Caco-2 (cell line): ENCODE results near the gene DNALI1. TPM values are rescaled to one million over a fixed set of nuclear protein-coding genes. Genes with fewer than 3 reads are reported as not detected.

Experiments
- BruUV-seq: library from RNA; stranded (reverse); fragments of 400-500 nt; replicated peaks from 2 replicates; lab custom pipeline; 2021; lab: Mats Ljungman, UMichigan
- CTCF ChIA-PET: fragments of 300-600 bp; sonication (Branson Sonifier 250); formaldehyde crosslinking; loops from one replicate; lab custom pipeline; 2022; ENCODE audit warnings: antibody characterized with exemption; lab: Charles Lee
- POLR2A ChIA-PET: fragments of 300-600 bp; sonication (Branson Sonifier 250); formaldehyde crosslinking; loops from one replicate; lab custom pipeline; 2022; ENCODE audit warnings: antibody characterized with exemption; lab: Charles Lee
- DNase-seq, 2 experiments: peaks; one replicate each; pipeline versions ENCODE4 v3.0.0 to v3.0.0-alpha.2; 2020 to 2022
- H3K27me3 ChIP-seq: replicated peaks from 2 replicates; pipeline ENCODE4 v1.6.0; 2011; ENCODE audit warnings: low read length; ENCODE audit not compliant: control insufficient read depth, insufficient read depth
- H3K36me3 ChIP-seq: 2 replicates; pipeline ENCODE4 v1.5.1; 2011; ENCODE audit warnings: low read length; ENCODE audit not compliant: control insufficient read depth, insufficient read depth
- H3K4me1 ChIP-seq: fragments of 250-450 bp; sonication (Bioruptor Pico); 2 replicates; pipeline ENCODE4 v1.5.1; 2020; ENCODE audit warnings: mild to moderate bottlenecking
- H3K4me3 ChIP-seq: 2 replicates; pipeline ENCODE4 v1.5.1; 2011; ENCODE audit warnings: low read depth, mild to moderate bottlenecking, control low read depth, low read length
- H3K9me3 ChIP-seq: fragments of 250-450 bp; sonication (Bioruptor Pico); 2 replicates; pipeline ENCODE4 v1.5.1; 2020; ENCODE audit warnings: mild to moderate bottlenecking, moderate library complexity
- H3K27ac Mint-ChIP-seq: one replicate; pipeline ENCODE4 v1.8.0; 2022; ENCODE audit warnings: mixed read lengths; ENCODE audit not compliant: unreplicated experiment
- H3K27me3 Mint-ChIP-seq: one replicate; pipeline ENCODE4 v1.8.0; 2022; ENCODE audit warnings: mixed read lengths; ENCODE audit not compliant: insufficient read depth, unreplicated experiment
- H3K36me3 Mint-ChIP-seq: one replicate; pipeline ENCODE4 v1.8.0; 2022; ENCODE audit warnings: mild to moderate bottlenecking, mixed read lengths; ENCODE audit not compliant: insufficient read depth, unreplicated experiment
- H3K4me1 Mint-ChIP-seq: one replicate; pipeline ENCODE4 v1.8.0; 2022; ENCODE audit warnings: low read depth, mixed read lengths; ENCODE audit not compliant: unreplicated experiment
- H3K4me3 Mint-ChIP-seq: one replicate; pipeline ENCODE4 v1.8.0; 2022; ENCODE audit warnings: mild to moderate bottlenecking, moderate library complexity, mixed read lengths; ENCODE audit not compliant: unreplicated experiment
- H3K9me3 Mint-ChIP-seq: one replicate; pipeline ENCODE4 v1.8.0; 2022; ENCODE audit warnings: mixed read lengths; ENCODE audit not compliant: unreplicated experiment
- CTCF ChIP-seq, 2 experiments: fragments of 200-600 bp in 1 of 2; IDR thresholded peaks; 1 replicate in 1 of 2; 2 replicates in 1 of 2; pipeline versions ENCODE4 v1.5.1 to v1.8.0; 2011 to 2022; ENCODE audit warnings: antibody characterized with exemption in 1 of 2, control low read depth in 1 of 2, inconsistent platforms in 1 of 2, low read depth in 1 of 2, low read length in 1 of 2, mild to moderate bottlenecking in 1 of 2, moderate library complexity in 1 of 2; ENCODE audit not compliant: insufficient read depth in 1 of 2, severe bottlenecking in 1 of 2, unreplicated experiment in 1 of 2
- intact Hi-C: fragments of 100-400 bp; cut with micrococcal nuclease; formaldehyde crosslinking; loops from one replicate; pipeline ENCODE4 v1.10.0; 2022; ENCODE audit not compliant: unreplicated experiment
- total RNA-seq: library from RNA; stranded (reverse); gene quantifications from 2 replicates; pipeline ENCODE4 v1.2.3, GENCODE V29; 2022

DNALI1 gene
- total RNA-seq, 1 experiment from 2014 or later, result 0.27 TPM

- Mint-ChIP-seq H3K4me1 (no peaks in the 10 kb centered on the region), H3K27me3 (no peaks in the 10 kb centered on the region)
- CTCF ChIA-PET, result no interaction called here
Measured at GRCh38 chr1:37588939-37589338, 32.2 kb downstream of the DNALI1 start.

GRCh38 chr1:37593726-37594125, 37.0 kb downstream of the DNALI1 start:
- no peaks in the 10 kb centered on the region for H3K4me1 Mint-ChIP-seq
- DNase-seq, result no peak
- no peak for TF ChIP-seq CTCF (IDR thresholded peaks at IDR 0.05; ENCODE audit: insufficient read depth in 1 of 2, low read depth in 1 of 2, low read length in 1 of 2, severe bottlenecking in 1 of 2, unreplicated experiment in 1 of 2)
- no peaks in the 10 kb centered on the region for H3K9me3 Mint-ChIP-seq
- CTCF ChIA-PET, result no interaction called here
- no TSS peak for BruUV-seq
- H3K36me3 Mint-ChIP-seq, result peaks cover 35% of the 10 kb centered on the region
- intact Hi-C loops, result no loop called here
- H3K4me3 ChIP-seq, result no peak overlapping the region
- H3K9me3 ChIP-seq, result no peaks in the 10 kb centered on the region
- POLR2A ChIA-PET, result no interaction called here
- no peaks in the 10 kb centered on the region for H3K36me3 ChIP-seq
- H3K4me1 ChIP-seq, result 0 out of 2 replicates have a peak, but pooled peaks cover 6% of the 10 kb centered on the region
- H3K27ac Mint-ChIP-seq, result no peak overlapping the region
- no peaks in the 10 kb centered on the region for H3K27me3 ChIP-seq
- no peaks in the 10 kb centered on the region for H3K27me3 Mint-ChIP-seq
- H3K4me3 Mint-ChIP-seq, result no peak overlapping the region

More at GRCh38 chr1:37588939-37589338, 32.2 kb downstream of the DNALI1 start:
- no peak overlapping the region for H3K27ac Mint-ChIP-seq
- no peaks in the 10 kb centered on the region for H3K9me3 ChIP-seq
- H3K36me3 ChIP-seq, result no peaks in the 10 kb centered on the region
- no peaks in the 10 kb centered on the region for H3K4me1 ChIP-seq
- BruUV-seq, result no TSS peak
- POLR2A ChIA-PET, result no interaction called here
- H3K36me3 Mint-ChIP-seq, result peaks cover 48% of the 10 kb centered on the region
- no peak overlapping the region for H3K4me3 ChIP-seq
- no peaks in the 10 kb centered on the region for H3K9me3 Mint-ChIP-seq
- no peak for TF ChIP-seq CTCF (IDR thresholded peaks at IDR 0.05; ENCODE audit: insufficient read depth in 1 of 2, low read depth in 1 of 2, low read length in 1 of 2, severe bottlenecking in 1 of 2, unreplicated experiment in 1 of 2)
- no peaks in the 10 kb centered on the region for H3K27me3 ChIP-seq
- intact Hi-C loops, result no loop called here
- no peak for DNase-seq
- H3K4me3 Mint-ChIP-seq, result no peak overlapping the region

- Histone ChIP-seq H3K9me3 (no peaks in the 10 kb centered on the region), H3K36me3 (no peaks in the 10 kb centered on the region), H3K27me3 (no peaks in the 10 kb centered on the region), H3K4me1 (0 out of 2 replicates have a peak, but pooled peaks cover 6% of the 10 kb centered on the region), H3K4me3 (peak within 1 kb of the TSS; percentile 53)
- Mint-ChIP-seq H3K36me3 (peaks cover 30% of the 10 kb centered on the region), H3K27ac (peak within 1 kb of the TSS; percentile 100), H3K4me3 (peak within 1 kb of the TSS; percentile 100), H3K4me1 (no peaks in the 10 kb centered on the region), H3K9me3 (no peaks in the 10 kb centered on the region), H3K27me3 (no peaks in the 10 kb centered on the region)
- TF ChIP-seq CTCF (IDR thresholded peaks at IDR 0.05; ENCODE audit: insufficient read depth in 1 of 2, low read depth in 1 of 2, low read length in 1 of 2, severe bottlenecking in 1 of 2, unreplicated experiment in 1 of 2), result no peak
- POLR2A ChIA-PET, result interaction anchor here (0.6 to 1.4 kb wide), 3 partner anchors 16 to 96 kb away, joined by 3 to 4 read pairs (median 3); a partner anchor contains a TSS
- CTCF ChIA-PET, result interaction anchor here (1.4 kb wide), 2 partner anchors 81 to 95 kb away, joined by 4 to 5 read pairs; partner anchors contain the start of gene MEAF6
- peak; percentile 91 to 94 for DNase-seq
- TSS peak; percentile 60 for BruUV-seq
- intact Hi-C loops, result no loop called here
Measured at GRCh38 chr1:37595440-37596181, 38.9 kb downstream of the DNALI1 start, which contains the start of gene GNL2. GNL2 (minus strand) TSS chr1:37595937; CDS start chr1:37595822, 115 bp downstream.
